ENCODE measurements around the gene SUPT6H.

- TF ChIP-seq CTCF (IDR thresholded peaks at IDR 0.05; ENCODE audit: low read length) (peak; percentile 34; the same call in 1 of the 2 replicates), EZH2 (IDR thresholded peaks at IDR 0.05; ENCODE audit: borderline replicate concordance, low read length) (no peak)
These were observed 50.2 kb downstream of the SUPT6H start for GRCh38 chr17:28712032-28712704.

All from OCI-LY1 (cell line).